Liver (tissue), 9 donors: ENCODE measurements around the gene SEMA3G. TPM values are rescaled to one million over a fixed set of nuclear protein-coding genes. Genes with fewer than 3 reads are reported as not detected.

Experiments
- DNase-seq: peaks from one replicate; pipeline ENCODE4 v3.0.0-alpha.2; 2017; ENCODE audit warnings: low spot score
- H3K27ac ChIP-seq, 2 donors: one replicate each; pipeline ENCODE4 v1.7.0; 2013; ENCODE audit warnings: inconsistent platforms in 2 of 2, low read length in 2 of 2, control low read depth in 1 of 2, low read depth in 1 of 2, mild to moderate bottlenecking in 1 of 2
- H3K27me3 ChIP-seq, 4 donors: one replicate each; pipeline versions ENCODE4 v1.6.1 to v1.7.0; 2013; ENCODE audit warnings: low read length in 3 of 4, inconsistent platforms in 1 of 4, mild to moderate bottlenecking in 1 of 4, moderate library complexity in 1 of 4; ENCODE audit not compliant: control insufficient read depth in 4 of 4, insufficient read depth in 4 of 4
- H3K36me3 ChIP-seq, 4 donors: one replicate each; pipeline versions ENCODE4 v1.6.1 to v1.7.0; 2013; ENCODE audit warnings: low read length in 3 of 4, mild to moderate bottlenecking in 3 of 4, low read depth in 1 of 4, moderate library complexity in 1 of 4; ENCODE audit not compliant: control insufficient read depth in 4 of 4, insufficient read depth in 3 of 4
- H3K4me1 ChIP-seq, 4 donors: one replicate each; pipeline versions ENCODE4 v1.6.1 to v1.7.0; 2013; ENCODE audit warnings: low read length in 3 of 4, mild to moderate bottlenecking in 3 of 4, moderate library complexity in 1 of 4; ENCODE audit not compliant: control insufficient read depth in 4 of 4, insufficient read depth in 4 of 4
- H3K4me3 ChIP-seq, 3 donors: one replicate each; pipeline versions ENCODE4 v1.6.1 to v1.7.0; 2013; ENCODE audit warnings: low read length in 3 of 3, control low read depth in 1 of 3, low read depth in 1 of 3, mild to moderate bottlenecking in 1 of 3
- H3K9ac ChIP-seq, 2 donors: one replicate each; pipeline ENCODE4 v1.7.0; 2013; ENCODE audit warnings: low read length in 2 of 2, mild to moderate bottlenecking in 2 of 2, moderate library complexity in 2 of 2, control low read depth in 1 of 2, low read depth in 1 of 2
- H3K9me3 ChIP-seq, 4 donors: one replicate each; pipeline versions ENCODE4 v1.6.1 to v1.7.0; 2013; ENCODE audit warnings: low read length in 3 of 4; ENCODE audit not compliant: control insufficient read depth in 4 of 4
- ATF3 ChIP-seq: IDR thresholded peaks from 2 replicates; pipeline ENCODE4 v1.6.1; 2016; ENCODE audit warnings: antibody characterized with exemption
- EGR1 ChIP-seq, 2 donors: IDR thresholded peaks; 2 replicates each; pipeline ENCODE4 v1.6.1; 2016 to 2018; ENCODE audit warnings: antibody characterized with exemption in 2 of 2, low read depth in 2 of 2
- FOXA1 ChIP-seq: IDR thresholded peaks from 2 replicates; pipeline ENCODE4 v1.6.1; 2016; ENCODE audit warnings: antibody characterized with exemption
- FOXA2 ChIP-seq: IDR thresholded peaks from 2 replicates; pipeline ENCODE4 v1.6.1; 2016; ENCODE audit warnings: antibody characterized with exemption
- GABPA ChIP-seq, 2 donors: IDR thresholded peaks in 1 of 2; conservative IDR thresholded peaks in 1 of 2; 2 replicates each; pipeline ENCODE4 v1.6.1; 2016; ENCODE audit warnings: antibody characterized with exemption in 2 of 2, mild to moderate bottlenecking in 1 of 2, moderate library complexity in 1 of 2
- HNF4A ChIP-seq, 2 donors: conservative IDR thresholded peaks; 2 replicates each; pipeline ENCODE4 v1.6.1; 2016; ENCODE audit warnings: antibody characterized with exemption in 2 of 2, mild to moderate bottlenecking in 2 of 2
- HNF4G ChIP-seq: IDR thresholded peaks from 2 replicates; pipeline ENCODE4 v1.6.1; 2016; ENCODE audit warnings: antibody characterized with exemption
- JUND ChIP-seq, 2 donors: IDR thresholded peaks; 2 replicates each; pipeline ENCODE4 v1.6.1; 2016; ENCODE audit warnings: antibody characterized with exemption in 2 of 2
- NR2F2 ChIP-seq: IDR thresholded peaks from 2 replicates; pipeline ENCODE4 v1.6.1; 2016; ENCODE audit warnings: antibody characterized with exemption
- RAD21 ChIP-seq, 2 donors: IDR thresholded peaks; 2 replicates each; pipeline ENCODE4 v1.6.1; 2016; ENCODE audit warnings: antibody characterized with exemption in 2 of 2, mild to moderate bottlenecking in 2 of 2
- REST ChIP-seq: IDR thresholded peaks from 2 replicates; pipeline ENCODE4 v1.6.1; 2016; ENCODE audit warnings: antibody characterized with exemption, mild to moderate bottlenecking
- RXRA ChIP-seq, 2 donors: IDR thresholded peaks; 2 replicates each; pipeline ENCODE4 v1.6.1; 2017 to 2018; ENCODE audit warnings: antibody characterized with exemption in 2 of 2, mild to moderate bottlenecking in 1 of 2
- SP1 ChIP-seq: IDR thresholded peaks from 2 replicates; pipeline ENCODE4 v1.6.1; 2018; ENCODE audit warnings: antibody characterized with exemption, mild to moderate bottlenecking
- ZBTB33 ChIP-seq: IDR thresholded peaks from 2 replicates; pipeline ENCODE4 v1.6.1; 2016; ENCODE audit warnings: antibody characterized with exemption
- WGBS: extraction: QIAGEN DNeasy Blood & Tissue Kit; methylation state at CpG from one replicate; pipeline ENCODE4 v1.1.7; 2013; 5-methylcytosine and 5-hydroxymethylcytosine counted together
- polyA plus RNA-seq, 2 donors: library from polyadenylated mRNA; stranded (reverse) in 1 of 2; unstranded in 1 of 2; fragments of 200-250 nt in 1 of 2; fragments of >200 nt in 1 of 2; fragmentation: Nextera tagmentation in 1 of 2; extraction: Ambion mirVana in 1 of 2; gene quantifications; one replicate each; pipeline versions ENCODE4 v1.2.1 to v1.2.3, GENCODE V29; 2013 to 2015
- total RNA-seq, 2 donors: library from RNA; depleted of rRNA; stranded (reverse); fragments of >200 nt; gene quantifications; one replicate each; pipeline ENCODE4 v1.2.3, GENCODE V29; 2014
- TF ChIP-seq, protein P1 (sequence below): IDR thresholded peaks from 2 replicates; pipeline ENCODE4 v1.6.1; 2016; ENCODE audit warnings: antibody characterized with exemption
- donor health status: healthy.
- donor health status: healthy.
- donor health status: healthy.
- donor health status: healthy.
- donor health status: healthy.

SEMA3G gene
- total and polyA plus RNA-seq, 4 donors: 0.47 to 1.2 (median 0.74) TPM

- TF ChIP-seq REST: no peak
- TF ChIP-seq HNF4G: no peak
- no peak for TF ChIP-seq ATF3
- no peak for TF ChIP-seq EGR1 (IDR thresholded peaks at IDR 0.05; ENCODE audit: low read depth in 2 of 2)
- TF ChIP-seq RAD21 (IDR thresholded peaks at IDR 0.05): no peak
- TF ChIP-seq NR2F2: no peak
- no peak for TF ChIP-seq FOXA1
Measured at GRCh38 chr3:52407779-52408178, 37.1 kb downstream of the SEMA3G start (continued).

- DNase-seq: no peak
- Histone ChIP-seq H3K27ac (no peak overlapping the region), H3K9me3 (no peaks in the 10 kb centered on the region), H3K4me1 (peaks cover 0 to 31% (median 25%) of the 10 kb centered on the region in 4 donors), H3K27me3 (no peaks in the 10 kb centered on the region), H3K9ac (no peak overlapping the region), H3K4me3 (no peak overlapping the region), H3K36me3 (peaks cover 15 to 59% (median 44%) of the 10 kb centered on the region in 4 donors)
- WGBS: 96% methylated on average over 20 of the region's 20 CpGs
- TF ChIP-seq JUND (IDR thresholded peaks at IDR 0.05) (no peak), ZBTB33 (no peak), ATF3 (no peak), FOXA2 (no peak), GABPA (IDR thresholded peaks at IDR 0.05 in 1 of 2, conservative IDR thresholded peaks at IDR 0.05 in 1 of 2) (no peak), SP1 (no peak), HNF4G (no peak)
Measured at GRCh38 chr3:52406791-52407510, 38.0 kb downstream of the SEMA3G start.

GRCh38 chr3:52406231-52406661, 38.7 kb downstream of the SEMA3G start:
- DNase-seq: no peak
- Histone ChIP-seq H3K9me3 (no peaks in the 10 kb centered on the region), H3K27me3 (no peaks in the 10 kb centered on the region), H3K36me3 (peaks cover 15 to 66% (median 48%) of the 10 kb centered on the region in 4 donors), H3K9ac (no peak overlapping the region), H3K4me1 (peaks cover 0 to 24% (median 18%) of the 10 kb centered on the region in 4 donors), H3K4me3 (no peak overlapping the region), H3K27ac (no peak overlapping the region)
- TF ChIP-seq, protein P1, sequence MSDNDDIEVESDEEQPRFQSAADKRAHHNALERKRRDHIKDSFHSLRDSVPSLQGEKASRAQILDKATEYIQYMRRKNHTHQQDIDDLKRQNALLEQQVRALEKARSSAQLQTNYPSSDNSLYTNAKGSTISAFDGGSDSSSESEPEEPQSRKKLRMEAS: no peak
- TF ChIP-seq EGR1 (IDR thresholded peaks at IDR 0.05; ENCODE audit: low read depth in 2 of 2) (no peak), RXRA (IDR thresholded peaks at IDR 0.05) (no peak), JUND (IDR thresholded peaks at IDR 0.05) (no peak), HNF4A (conservative IDR thresholded peaks at IDR 0.05) (no peak), FOXA1 (no peak)
- WGBS: 95% methylated on average over 11 of the region's 11 CpGs
